Endothelial cell of umbilical vein (primary cell): Measurements from ENCODE around the gene BARX1.

Source experiments
- CTCF ChIP-seq, 2 donors: IDR thresholded peaks; 1 replicate in 1 of 2; 2 replicates in 1 of 2; pipeline ENCODE4 v1.5.1; 2011; ENCODE audit warnings: low read length in 2 of 2, mild to moderate bottlenecking in 2 of 2, moderate library complexity in 2 of 2, control low read depth in 1 of 2, inconsistent platforms in 1 of 2, low read depth in 1 of 2; ENCODE audit not compliant: insufficient read depth in 1 of 2; ENCODE audit errors: extremely low read depth in 1 of 2
- EZH2 ChIP-seq: IDR thresholded peaks from 2 replicates; pipeline ENCODE4 v1.6.1; 2012; ENCODE audit warnings: borderline replicate concordance, low read depth, mild to moderate bottlenecking, moderate library complexity, low read length, inconsistent platforms; ENCODE audit not compliant: severe bottlenecking
- MYC ChIP-seq: IDR thresholded peaks from one replicate; pipeline ENCODE4 v1.6.1; 2011; ENCODE audit warnings: mild to moderate bottlenecking, low read depth, low read length
- POLR2A ChIP-seq: IDR thresholded peaks from 2 replicates; pipeline ENCODE4 v1.6.1; 2012; ENCODE audit warnings: low read depth, mild to moderate bottlenecking, control low read depth, low read length
- POLR2AphosphoS5 ChIP-seq: IDR thresholded peaks from 2 replicates; pipeline ENCODE4 v1.6.1; 2012; ENCODE audit warnings: low read depth, mild to moderate bottlenecking, control low read depth, low read length, moderate library complexity; ENCODE audit not compliant: insufficient read depth

- TF ChIP-seq POLR2A (no peak), EZH2 (no peak), CTCF (IDR thresholded peaks at IDR 0.05; ENCODE audit: extremely low read depth in 1 of 2, insufficient read depth in 1 of 2, low read depth in 1 of 2, low read length in 2 of 2) (no peak), POLR2AphosphoS5 (no peak), MYC (no peak)
These were observed 39.0 kb upstream of the BARX1 start for GRCh38 chr9:93994132-93994531.
